Stimulated activated CD8-positive, alpha-beta memory T cell treated with anti-CD3 and anti-CD28 coated beads, Interleukin-15, amount 100 ng/mL, for 24 hours (primary cell): ENCODE measurements around the gene ATF6.

Experiments used
- DNase-seq: peaks from one replicate; pipeline ENCODE4 v3.0.0-alpha.2; 2020; ENCODE audit warnings: low read depth

ATF6 gene

DNA sequence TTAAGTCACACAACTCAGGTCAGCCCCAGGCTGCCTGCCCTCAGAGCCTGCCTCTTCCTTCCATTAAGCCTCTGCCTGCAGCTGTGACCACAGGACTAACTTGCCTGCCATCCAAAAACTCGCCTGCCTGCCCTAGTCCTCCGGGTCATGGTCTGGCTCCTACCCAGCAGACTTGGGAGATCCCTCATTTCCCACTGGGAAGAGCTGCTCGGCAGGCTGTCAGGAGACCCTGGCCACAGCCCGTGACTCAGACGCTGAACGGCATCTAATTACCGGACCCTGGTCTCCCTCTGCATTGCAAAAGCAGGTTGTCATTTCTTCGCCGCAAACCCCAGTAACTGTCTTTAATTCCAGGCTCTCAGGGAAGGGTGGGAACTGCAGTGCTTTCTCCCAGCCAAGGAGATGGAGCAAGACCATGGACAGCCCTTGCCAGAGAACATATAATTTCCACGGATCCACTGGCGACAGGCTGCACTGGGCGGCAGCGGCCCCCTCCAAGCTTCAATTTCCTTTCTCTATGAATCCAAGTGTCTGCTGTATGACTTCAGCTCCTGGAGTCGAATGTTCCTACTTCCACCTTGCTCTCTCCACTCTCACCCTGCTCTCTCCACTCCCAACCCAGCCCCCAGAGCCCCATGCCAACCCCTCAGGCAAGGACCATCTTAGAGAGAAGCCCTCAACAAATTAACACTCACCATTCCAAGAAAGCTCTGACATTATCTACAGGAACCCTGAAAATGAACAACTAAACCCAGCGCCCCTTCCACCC, 237.1 kb downstream of the ATF6 start:
- DNase-seq, result no peak

DNA sequence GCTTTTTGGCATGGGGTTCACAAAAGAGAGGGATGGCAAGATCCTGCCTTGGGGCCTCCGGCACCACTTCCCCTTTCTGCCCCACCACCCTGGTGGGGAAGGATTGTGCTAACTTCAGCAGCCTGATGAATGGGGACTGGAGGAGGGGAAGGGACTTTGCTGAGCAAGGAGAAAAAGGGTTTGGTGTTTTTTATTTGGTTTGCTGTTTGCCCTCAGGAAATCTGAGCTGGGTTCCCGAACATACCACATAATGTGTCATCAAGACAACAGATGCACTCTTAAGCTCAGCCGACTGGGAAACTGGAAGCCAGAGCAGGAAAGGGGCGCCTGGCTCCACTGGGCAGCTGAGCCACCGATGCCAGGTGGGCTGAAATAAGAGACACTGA, 237.7 kb downstream of the ATF6 start:
- no peak for DNase-seq

DNA sequence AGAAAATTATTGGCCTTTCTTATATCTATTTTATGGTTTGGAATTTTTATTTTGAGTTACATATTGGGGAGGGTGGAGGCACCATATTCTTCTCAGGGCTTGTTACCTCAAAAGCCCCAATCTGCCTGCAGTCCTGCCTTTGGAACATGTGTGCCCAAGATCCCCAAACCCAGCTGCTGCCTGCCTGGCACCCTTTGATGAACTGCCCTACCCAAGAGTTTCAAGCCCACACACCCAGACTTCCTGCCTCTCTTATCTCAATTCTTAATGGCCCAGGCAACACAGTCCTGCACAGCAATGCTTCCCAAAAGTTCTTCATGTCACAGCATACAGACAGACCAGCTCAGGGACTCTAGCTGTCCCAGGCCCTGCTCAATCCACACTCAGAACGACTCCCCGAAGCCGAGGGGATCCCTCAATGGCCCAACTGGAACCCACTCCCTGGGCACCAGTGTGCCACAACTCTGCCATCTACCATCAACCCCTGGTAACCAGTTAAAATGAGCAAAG, 238.4 kb downstream of the ATF6 start:
- DNase-seq, result no peak

DNA sequence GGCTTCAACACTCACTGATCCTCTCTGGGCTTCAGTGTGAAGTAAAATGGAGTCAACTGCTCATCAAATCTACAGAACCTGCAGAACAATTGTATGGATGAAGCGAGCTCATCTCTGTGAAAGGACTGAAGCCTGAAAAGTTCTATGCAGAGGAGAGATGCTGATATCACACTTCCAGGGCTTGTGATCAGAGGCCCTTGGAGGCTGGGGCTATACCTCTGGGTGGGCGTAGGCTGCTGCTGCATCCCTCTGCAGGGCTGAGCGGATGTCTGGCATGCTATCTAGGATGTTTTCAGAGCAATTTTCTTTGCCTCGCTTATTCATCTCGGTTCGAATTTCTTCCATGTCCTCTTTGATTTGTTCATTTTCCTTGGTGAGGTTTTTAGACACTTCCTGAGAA, 240.0 kb downstream of the ATF6 start:
- DNase-seq, result no peak

DNA sequence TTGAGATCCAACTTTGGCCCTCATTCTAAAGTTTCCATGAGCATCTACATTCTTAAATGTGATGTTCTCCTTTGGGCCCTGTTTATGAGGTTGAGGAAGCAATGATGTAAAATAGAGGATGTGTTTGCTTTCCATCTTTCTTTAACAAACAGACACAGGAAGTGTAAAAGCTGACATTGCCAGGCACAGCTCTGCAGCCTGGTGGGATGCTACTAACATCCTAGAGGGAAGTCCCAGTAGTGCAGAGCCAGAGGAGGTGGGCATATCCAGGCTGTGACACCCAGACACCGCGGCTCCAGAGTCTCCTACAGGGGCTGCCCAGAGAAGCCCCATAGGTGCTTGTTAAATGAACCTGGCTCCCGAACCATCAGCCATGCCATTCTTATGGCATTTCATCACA, 241.3 kb downstream of the ATF6 start:
- no peak for DNase-seq

DNA sequence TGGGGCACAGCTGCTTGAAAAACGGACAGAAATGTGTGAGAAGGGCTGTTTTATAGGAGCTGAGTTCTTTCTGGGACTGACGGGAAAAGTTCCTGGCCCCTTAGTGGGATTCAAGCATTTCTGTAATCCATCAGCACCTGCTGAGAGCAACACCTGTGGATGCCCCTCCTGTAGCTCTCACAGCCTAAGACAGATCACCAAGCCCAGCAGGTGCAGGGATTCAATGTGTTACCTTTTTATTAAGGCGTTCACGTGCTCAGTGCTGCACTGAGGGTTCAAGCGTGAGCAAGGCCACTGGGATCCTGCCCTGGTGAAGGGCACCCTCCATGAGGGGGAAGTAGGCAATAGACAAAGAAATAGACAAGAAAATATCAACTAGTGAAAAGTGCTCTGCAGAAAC, 242.7 kb downstream of the ATF6 start:
- no peak for DNase-seq

DNA sequence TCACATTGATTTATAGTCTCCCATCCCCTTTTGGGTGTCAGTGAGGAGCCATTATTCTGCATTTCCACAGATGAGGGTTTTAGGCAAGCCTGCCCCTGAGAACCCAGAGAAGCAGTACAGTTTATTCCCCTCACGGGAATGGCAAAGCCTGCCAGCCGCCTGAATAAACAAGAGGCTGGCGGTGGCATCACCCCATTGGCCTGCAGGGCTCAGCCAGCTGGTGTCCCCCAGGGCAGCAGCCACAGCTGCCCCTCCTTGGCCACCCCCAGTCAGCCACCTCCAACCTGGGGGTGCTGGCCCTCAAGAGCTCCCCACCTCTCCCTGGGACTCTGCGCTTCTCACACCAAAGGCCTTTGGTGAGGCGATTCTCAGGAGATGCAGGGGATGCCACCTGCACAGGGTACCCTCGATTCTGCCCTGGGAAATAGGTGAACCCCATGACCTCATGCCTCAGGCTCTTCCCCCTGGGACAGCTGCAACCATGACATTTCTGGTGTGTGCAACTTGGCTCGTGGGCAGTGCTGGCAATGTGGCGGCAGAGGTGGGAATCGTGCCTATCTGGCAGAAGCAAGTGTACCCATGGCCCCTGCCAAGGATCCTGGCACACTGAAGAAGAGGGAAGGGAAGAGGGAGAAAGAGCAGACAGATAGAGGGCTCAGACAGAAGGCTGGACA, 243.5 kb downstream of the ATF6 start:
- no peak for DNase-seq

DNA sequence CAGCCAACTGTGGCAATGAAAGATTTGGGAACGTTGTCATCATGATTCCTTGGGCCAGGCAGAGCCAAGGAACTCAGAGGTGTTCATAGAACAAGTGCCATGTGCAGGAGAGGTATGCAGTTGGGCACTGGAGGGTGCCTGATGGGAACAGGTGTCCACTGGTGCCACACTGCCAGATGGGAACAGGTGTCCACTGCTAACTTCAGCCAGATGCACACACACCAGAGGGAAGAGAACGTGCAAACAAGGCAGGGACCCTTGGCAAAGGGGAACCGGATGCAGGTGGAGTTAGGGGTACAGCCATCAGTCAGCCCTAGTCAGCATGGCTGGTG, 244.0 kb downstream of the ATF6 start:
- DNase-seq, result no peak

DNA sequence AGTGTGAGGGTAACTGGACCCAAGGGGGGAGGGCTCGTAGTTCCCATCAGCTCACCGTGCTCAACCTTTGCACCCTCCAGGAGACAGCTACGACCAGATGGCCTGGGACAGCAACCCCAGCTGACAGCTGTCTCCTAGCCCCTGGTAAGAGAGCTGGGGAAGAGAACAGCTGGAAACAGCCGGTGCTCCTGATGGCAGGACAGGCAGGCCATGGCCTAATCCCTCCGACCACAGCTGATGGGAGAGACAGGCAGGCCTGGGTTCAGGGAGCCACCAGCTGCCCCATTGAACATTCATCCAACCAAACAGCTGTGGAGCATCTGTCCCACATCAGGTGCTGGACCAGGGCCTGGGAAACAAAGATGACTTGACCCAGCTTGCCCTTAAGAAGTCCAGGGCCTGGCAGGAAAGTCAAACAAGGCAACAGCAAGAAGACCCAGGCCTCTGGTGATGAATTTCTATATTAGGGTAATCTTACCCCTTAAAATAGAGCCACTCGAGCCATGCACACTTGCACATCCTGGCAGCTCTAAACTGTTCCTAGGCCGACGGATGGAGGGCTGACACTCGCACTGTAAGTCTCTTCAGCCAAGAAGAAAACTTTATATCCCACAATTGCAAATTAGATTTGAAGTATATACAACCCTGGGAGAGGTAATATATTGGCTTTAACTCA, 245.4 kb downstream of the ATF6 start:
- no peak for DNase-seq

DNA sequence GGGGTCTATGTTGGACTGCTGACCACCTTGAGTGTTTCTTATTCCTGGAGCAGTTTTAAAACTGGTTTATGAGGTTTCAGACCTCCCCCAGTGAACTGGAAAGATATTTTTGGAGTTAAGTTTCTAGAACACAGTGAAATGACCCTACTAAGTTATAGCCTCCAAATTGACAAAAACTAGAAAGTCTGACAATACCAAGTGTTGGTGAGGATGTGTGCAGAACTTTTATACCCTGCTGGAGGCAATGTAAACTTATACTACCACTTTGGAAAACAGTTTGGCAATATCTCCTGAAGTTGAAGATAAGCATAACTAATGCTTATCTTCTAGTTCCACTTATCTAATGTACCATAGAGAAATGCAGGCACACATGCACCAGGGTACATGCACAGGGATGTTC, 247.2 kb downstream of the ATF6 start:
- DNase-seq, result no peak
